Measurements from ENCODE around the gene ANKH.

The ANKH gene

GRCh38 chr5:14718778-14719177 is 152.8 kb downstream of the ANKH start:
- Mint-ChIP-seq H3K27ac (peak overlapping the region; percentile 6), H3K27me3 (ENCODE audit: low read depth) (no peaks in the 10 kb centered on the region), H3K4me3 (no peak overlapping the region), H3K36me3 (ENCODE audit: low read depth) (peaks cover 14% of the 10 kb centered on the region), H3K9me3 (no peaks in the 10 kb centered on the region), H3K4me1 (ENCODE audit: low read depth) (no peaks in the 10 kb centered on the region)

GRCh38 chr5:14716755-14717752 is 154.5 kb downstream of the ANKH start:
- Mint-ChIP-seq H3K4me1 (ENCODE audit: low read depth) (peaks cover 2% of the 10 kb centered on the region), H3K9me3 (no peaks in the 10 kb centered on the region), H3K36me3 (ENCODE audit: low read depth) (peaks cover 26% of the 10 kb centered on the region), H3K4me3 (no peak overlapping the region), H3K27me3 (ENCODE audit: low read depth) (no peaks in the 10 kb centered on the region), H3K27ac (peak overlapping the region; percentile 11)

- Mint-ChIP-seq H3K36me3 (ENCODE audit: low read depth) (peaks cover 39% of the 10 kb centered on the region), H3K4me1 (ENCODE audit: low read depth) (peaks cover 4% of the 10 kb centered on the region), H3K27me3 (ENCODE audit: low read depth) (no peaks in the 10 kb centered on the region), H3K9me3 (no peaks in the 10 kb centered on the region), H3K4me3 (no peak overlapping the region), H3K27ac (no peak overlapping the region)
Observed at GRCh38 chr5:14715481-14715880, 156.1 kb downstream of the ANKH start.

GRCh38 chr5:14714706-14715105 is 156.9 kb downstream of the ANKH start:
- no peaks in the 10 kb centered on the region for H3K9me3 Mint-ChIP-seq
- no peak overlapping the region for H3K27ac Mint-ChIP-seq
- peaks cover 44% of the 10 kb centered on the region for H3K36me3 Mint-ChIP-seq (ENCODE audit: low read depth)

GRCh38 chr5:14713476-14714390 is 157.8 kb downstream of the ANKH start:
- H3K4me3 Mint-ChIP-seq, result no peak overlapping the region
- no peaks in the 10 kb centered on the region for H3K27me3 Mint-ChIP-seq (ENCODE audit: low read depth)
- H3K27ac Mint-ChIP-seq, result peak overlapping the region; percentile 39
- H3K36me3 Mint-ChIP-seq (ENCODE audit: low read depth), result peaks cover 51% of the 10 kb centered on the region
- peaks cover 13% of the 10 kb centered on the region for H3K4me1 Mint-ChIP-seq (ENCODE audit: low read depth)
- no peaks in the 10 kb centered on the region for H3K9me3 Mint-ChIP-seq

More at GRCh38 chr5:14714706-14715105, 156.9 kb downstream of the ANKH start:
- Mint-ChIP-seq H3K27me3 (ENCODE audit: low read depth) (no peaks in the 10 kb centered on the region), H3K4me1 (ENCODE audit: low read depth) (peaks cover 4% of the 10 kb centered on the region), H3K4me3 (no peak overlapping the region)

GRCh38 chr5:14712666-14713065 is 158.9 kb downstream of the ANKH start:
- Mint-ChIP-seq H3K27ac (peak overlapping the region; percentile 52), H3K27me3 (ENCODE audit: low read depth) (no peaks in the 10 kb centered on the region), H3K36me3 (ENCODE audit: low read depth) (peaks cover 59% of the 10 kb centered on the region), H3K9me3 (no peaks in the 10 kb centered on the region), H3K4me3 (no peak overlapping the region), H3K4me1 (ENCODE audit: low read depth) (peaks cover 24% of the 10 kb centered on the region)

GRCh38 chr5:14712131-14712530 is 159.4 kb downstream of the ANKH start:
- H3K4me3 Mint-ChIP-seq, result no peak overlapping the region
- no peaks in the 10 kb centered on the region for H3K9me3 Mint-ChIP-seq
- peak overlapping the region; percentile 52 for H3K27ac Mint-ChIP-seq
- H3K4me1 Mint-ChIP-seq (ENCODE audit: low read depth), result peaks cover 29% of the 10 kb centered on the region
- no peaks in the 10 kb centered on the region for H3K27me3 Mint-ChIP-seq (ENCODE audit: low read depth)
- peaks cover 60% of the 10 kb centered on the region for H3K36me3 Mint-ChIP-seq (ENCODE audit: low read depth)

GRCh38 chr5:14710313-14710994 is 161.1 kb downstream of the ANKH start:
- H3K27me3 Mint-ChIP-seq (ENCODE audit: low read depth), result no peaks in the 10 kb centered on the region
- no peak overlapping the region for H3K27ac Mint-ChIP-seq
- H3K36me3 Mint-ChIP-seq (ENCODE audit: low read depth), result peaks cover 74% of the 10 kb centered on the region
- peaks cover 46% of the 10 kb centered on the region for H3K4me1 Mint-ChIP-seq (ENCODE audit: low read depth)
- no peaks in the 10 kb centered on the region for H3K9me3 Mint-ChIP-seq
- H3K4me3 Mint-ChIP-seq, result no peak overlapping the region

GRCh38 chr5:14708551-14708950 is 163.0 kb downstream of the ANKH start:
- Mint-ChIP-seq H3K36me3 (ENCODE audit: low read depth) (peaks cover 74% of the 10 kb centered on the region), H3K4me3 (peak overlapping the region; percentile 21), H3K4me1 (ENCODE audit: low read depth) (peaks cover 62% of the 10 kb centered on the region), H3K9me3 (no peaks in the 10 kb centered on the region), H3K27ac (peak overlapping the region; percentile 100), H3K27me3 (ENCODE audit: low read depth) (no peaks in the 10 kb centered on the region)

GRCh38 chr5:14707811-14708390 is 163.7 kb downstream of the ANKH start:
- no peaks in the 10 kb centered on the region for H3K27me3 Mint-ChIP-seq (ENCODE audit: low read depth)
- H3K4me1 Mint-ChIP-seq (ENCODE audit: low read depth), result peaks cover 66% of the 10 kb centered on the region
- H3K27ac Mint-ChIP-seq, result peak overlapping the region; percentile 100
- peaks cover 76% of the 10 kb centered on the region for H3K36me3 Mint-ChIP-seq (ENCODE audit: low read depth)
- H3K9me3 Mint-ChIP-seq, result no peaks in the 10 kb centered on the region
- no peak overlapping the region for H3K4me3 Mint-ChIP-seq

GRCh38 chr5:14706615-14707021 is 165.0 kb downstream of the ANKH start:
- Mint-ChIP-seq H3K36me3 (ENCODE audit: low read depth) (peaks cover 70% of the 10 kb centered on the region), H3K4me1 (ENCODE audit: low read depth) (peaks cover 69% of the 10 kb centered on the region), H3K27ac (peak overlapping the region; percentile 100), H3K27me3 (ENCODE audit: low read depth) (no peaks in the 10 kb centered on the region), H3K9me3 (no peaks in the 10 kb centered on the region), H3K4me3 (peak overlapping the region; percentile 85)

- H3K27me3 Mint-ChIP-seq (ENCODE audit: low read depth), result no peaks in the 10 kb centered on the region
- H3K4me1 Mint-ChIP-seq (ENCODE audit: low read depth), result peaks cover 74% of the 10 kb centered on the region
- peak overlapping the region; percentile 100 for H3K27ac Mint-ChIP-seq
- H3K9me3 Mint-ChIP-seq, result no peaks in the 10 kb centered on the region
- peaks cover 67% of the 10 kb centered on the region for H3K36me3 Mint-ChIP-seq (ENCODE audit: low read depth)
- peak overlapping the region; percentile 85 for H3K4me3 Mint-ChIP-seq
Observed at GRCh38 chr5:14705556-14705955, 166.0 kb downstream of the ANKH start.

GRCh38 chr5:14702238-14702839 is 169.2 kb downstream of the ANKH start:
- Mint-ChIP-seq H3K4me1 (ENCODE audit: low read depth) (peaks cover 59% of the 10 kb centered on the region), H3K36me3 (ENCODE audit: low read depth) (peaks cover 65% of the 10 kb centered on the region), H3K9me3 (no peaks in the 10 kb centered on the region), H3K4me3 (no peak overlapping the region), H3K27ac (peak overlapping the region; percentile 64), H3K27me3 (ENCODE audit: low read depth) (no peaks in the 10 kb centered on the region)

Measured in T-helper 1 cell treated with Interleukin-12 subunit alpha and Interleukin-12 subunit beta and Interleukin-4 antibody, amounts not matched to agents 30 μg/mL and 1 μg/mL, for 36 hours (primary cell).